Epithelial cell of esophagus (primary cell): ENCODE results near the gene ROBO1.

Experiments used
- DNase-seq: peaks from one replicate; pipeline ENCODE4 v3.0.0; 2010; ENCODE audit warnings: low read depth
- H3K4me3 ChIP-seq: 2 replicates; pipeline ENCODE4 v1.5.1; 2011; ENCODE audit warnings: mild to moderate bottlenecking, low read length, control low read depth
- CTCF ChIP-seq: IDR thresholded peaks from 2 replicates; pipeline ENCODE4 v1.5.1; 2011; ENCODE audit warnings: low read depth, mild to moderate bottlenecking, low read length, control low read depth, inconsistent platforms; ENCODE audit not compliant: insufficient read depth; ENCODE audit errors: missing control alignments

ROBO1 gene

GRCh38 chr3:78868570-78868969 lies 899.2 kb downstream of the ROBO1 start:
- no peak for TF ChIP-seq CTCF
- no peak for DNase-seq
- no peak overlapping the region for H3K4me3 ChIP-seq

GRCh38 chr3:78867409-78868372 lies 900.1 kb downstream of the ROBO1 start:
- no peak for TF ChIP-seq CTCF
- H3K4me3 ChIP-seq, result no peak overlapping the region
- no peak for DNase-seq

- no peak for DNase-seq
- no peak overlapping the region for H3K4me3 ChIP-seq
- TF ChIP-seq CTCF, result no peak
Measured at GRCh38 chr3:78863306-78864203, 904.2 kb downstream of the ROBO1 start.

- no peak overlapping the region for H3K4me3 ChIP-seq
- no peak for TF ChIP-seq CTCF
- DNase-seq, result no peak
Measured at GRCh38 chr3:78861156-78861555, 906.6 kb downstream of the ROBO1 start.

- no peak for DNase-seq
- TF ChIP-seq CTCF, result no peak
- H3K4me3 ChIP-seq, result no peak overlapping the region
Measured at GRCh38 chr3:78860567-78860966, 907.2 kb downstream of the ROBO1 start.

GRCh38 chr3:78858910-78859309 lies 908.9 kb downstream of the ROBO1 start:
- no peak for TF ChIP-seq CTCF
- no peak for DNase-seq
- H3K4me3 ChIP-seq, result no peak overlapping the region
